A549 (cell line): ENCODE measurements around the gene MRPL51.

Source experiments
- CEBPB ChIP-seq, 2 experiments: fragments of >200 bp in 1 of 2; sonication (Bioruptor Twin) in 1 of 2; formaldehyde crosslinking in 1 of 2; IDR thresholded peaks; 2 replicates each; pipeline ENCODE4 v1.6.1; 2012 to 2016
- CTCF ChIP-seq: fragments of >200 bp; sonication (Bioruptor Twin); formaldehyde crosslinking; IDR thresholded peaks from 3 replicates; pipeline ENCODE4 v1.5.1; 2016
- EP300 ChIP-seq, 2 experiments: fragments of >200 bp; sonication (Bioruptor Twin); formaldehyde crosslinking; IDR thresholded peaks; 2 replicates in 1 of 2; 3 replicates in 1 of 2; pipeline ENCODE4 v1.6.1; 2016 to 2017
- HDAC2 ChIP-seq: fragments of 200-600 bp; sonication (generic); IDR thresholded peaks from 2 replicates; pipeline ENCODE4 v1.6.1; 2016
- KDM1A ChIP-seq: fragments of 200-600 bp; sonication (generic); IDR thresholded peaks from 2 replicates; pipeline ENCODE4 v1.6.1; 2016; ENCODE audit warnings: low read depth, mild to moderate bottlenecking
- MAZ ChIP-seq: fragments of 150-350 bp; IDR thresholded peaks from 2 replicates; pipeline ENCODE4 v1.6.1; 2014; ENCODE audit warnings: antibody characterized with exemption, low read depth, low read length, borderline replicate concordance
- POLR2A ChIP-seq: IDR thresholded peaks from 2 replicates; pipeline ENCODE4 v1.6.1; 2012; ENCODE audit warnings: mild to moderate bottlenecking, low read length
- RNF2 ChIP-seq: fragments of 200-600 bp; sonication (generic); IDR thresholded peaks from 2 replicates; pipeline ENCODE4 v1.6.1; 2016; ENCODE audit warnings: low read depth, mild to moderate bottlenecking, antibody characterized with exemption, moderate library complexity, borderline replicate concordance
- SREBF2 ChIP-seq: fragments of 450-650 bp; IDR thresholded peaks from 2 replicates; pipeline ENCODE4 v1.6.1; 2014; ENCODE audit warnings: mild to moderate bottlenecking, moderate library complexity

- TF ChIP-seq SREBF2: no peak
- TF ChIP-seq POLR2A: no peak
- TF ChIP-seq KDM1A: no peak
- TF ChIP-seq CTCF: no peak
- no peak for TF ChIP-seq MAZ
- no peak for TF ChIP-seq HDAC2
- no peak for TF ChIP-seq RNF2
- TF ChIP-seq CEBPB (IDR thresholded peaks at IDR 0.05): no peak
- no peak for TF ChIP-seq EP300 (IDR thresholded peaks at IDR 0.05)
These were observed 47.3 kb upstream of the MRPL51 start for GRCh38 chr12:6540181-6540877.
